NCI-H1694 (cell line): ENCODE data around the gene TMEM202.
"Not testable (repeated sequence)": the region's sequence is repeated elsewhere in the genome, so short reads cannot be mapped to it uniquely, and the experiment has no call there.

Experiments used
- DNase-seq: peaks from one replicate; lab custom pipeline; 2025; lab: John Stamatoyannopoulos, UW

The TMEM202 gene

GRCh38 chr15:72404356-72404755 is 6.3 kb downstream of the TMEM202 start:
- no peak for DNase-seq

GRCh38 chr15:72404841-72405240 is 6.7 kb downstream of the TMEM202 start:
- DNase-seq: no peak

GRCh38 chr15:72406936-72407335 is 8.8 kb downstream of the TMEM202 start:
- DNase-seq: no peak

GRCh38 chr15:72411111-72411510 is 13.0 kb downstream of the TMEM202 start:
- DNase-seq: no peak

GRCh38 chr15:72411544-72411943 is 13.4 kb downstream of the TMEM202 start:
- DNase-seq: no peak

GRCh38 chr15:72413337-72413736 is 15.2 kb downstream of the TMEM202 start:
- not testable (repeated sequence) for DNase-seq

- no peak for DNase-seq
Observed at GRCh38 chr15:72415304-72415703, 17.2 kb downstream of the TMEM202 start.

- DNase-seq: not testable (repeated sequence)
Observed at GRCh38 chr15:72419768-72420167, 21.7 kb downstream of the TMEM202 start.

- DNase-seq: no peak
Observed at GRCh38 chr15:72420576-72420975, 22.5 kb downstream of the TMEM202 start.

- no peak for DNase-seq
Observed at GRCh38 chr15:72421484-72421883, 23.4 kb downstream of the TMEM202 start.

- no peak for DNase-seq
Observed at GRCh38 chr15:72423256-72423655, 25.2 kb downstream of the TMEM202 start.

- DNase-seq: no peak
Observed at GRCh38 chr15:72426753-72427152, 28.6 kb downstream of the TMEM202 start.

- DNase-seq: no peak
Observed at GRCh38 chr15:72437650-72438316, 39.7 kb downstream of the TMEM202 start.

GRCh38 chr15:72442848-72443247 is 44.7 kb downstream of the TMEM202 start:
- not testable (repeated sequence) for DNase-seq

- DNase-seq: no peak
Observed at GRCh38 chr15:72445426-72445825, 47.3 kb downstream of the TMEM202 start.

GRCh38 chr15:72450805-72451204 is 52.7 kb downstream of the TMEM202 start:
- DNase-seq: no peak

GRCh38 chr15:72451224-72451623 is 53.1 kb downstream of the TMEM202 start:
- no peak for DNase-seq

GRCh38 chr15:72456684-72457083 is 58.6 kb downstream of the TMEM202 start:
- no peak for DNase-seq
